Measurements from ENCODE around the gene DFFA. TPM values are rescaled to one million over a fixed set of nuclear protein-coding genes. Genes with fewer than 3 reads are reported as not detected.
"Not testable (repeated sequence)": the region's sequence is repeated elsewhere in the genome, so short reads cannot be mapped to it uniquely, and the experiment has no call there.

DFFA gene
- total and polyA plus RNA-seq, 4 donors, result 7.8 to 29.2 (median 18.0) TPM

- peaks cover 0 to 5% of the 10 kb centered on the region in 2 donors for H3K36me3 ChIP-seq (ENCODE audit: control insufficient read depth in 1 of 2, insufficient read depth in 2 of 2, low read length in 1 of 2)
- no peaks in the 10 kb centered on the region for H3K4me1 ChIP-seq (ENCODE audit: control insufficient read depth in 1 of 2, insufficient read depth in 2 of 2, low read length in 2 of 2)
- no peak overlapping the region for H3K4me3 ChIP-seq (ENCODE audit: low read length in 2 of 2)
- H3K27ac ChIP-seq (ENCODE audit: low read depth in 1 of 2, low read length in 2 of 2), result no peak overlapping the region
- DNase-seq (no peak), ATAC-seq (ENCODE audit: low FRiP score) (no peak)
- 56 to 70% methylated on average over 3 of the region's 3 CpGs for WGBS, 2 donors
- no peaks in the 10 kb centered on the region for H3K27me3 ChIP-seq (ENCODE audit: control insufficient read depth in 1 of 2, insufficient read depth in 2 of 2, low read length in 1 of 2)
- H3K9me3 ChIP-seq (ENCODE audit: control insufficient read depth, low read length), result no peaks in the 10 kb centered on the region
- intact Hi-C loops (cut with DNase I), result no loop called here
Observed at GRCh38 chr1:10459184-10459583, 13.1 kb downstream of the DFFA start.

DNA sequence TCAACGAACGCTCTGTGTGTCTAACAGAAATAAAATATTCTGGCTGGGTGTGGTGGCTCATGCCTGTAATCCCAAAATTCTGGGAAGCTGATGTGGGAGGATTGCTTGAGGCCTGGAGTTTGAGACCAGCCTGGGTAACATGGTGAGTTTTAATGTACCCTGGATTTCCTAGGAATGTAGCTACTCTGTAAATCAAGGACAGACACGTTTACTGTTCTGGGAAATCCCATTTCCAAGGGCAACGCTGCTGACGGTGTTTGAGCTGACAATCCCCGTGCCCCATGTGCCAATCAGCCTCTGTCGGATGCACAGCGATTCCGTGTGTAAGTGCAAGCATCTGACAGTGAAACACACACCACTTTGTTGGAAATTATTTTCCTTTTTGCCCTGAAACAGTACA, 14.5 kb downstream of the DFFA start:
- H3K36me3 ChIP-seq (ENCODE audit: control insufficient read depth in 1 of 2, insufficient read depth in 2 of 2, low read length in 1 of 2), result peaks cover 0 to 2% of the 10 kb centered on the region in 2 donors
- intact Hi-C loops (cut with DNase I), result no loop called here
- 74 to 80% methylated on average over 9 of the region's 9 CpGs for WGBS, 2 donors
- no peaks in the 10 kb centered on the region for H3K27me3 ChIP-seq (ENCODE audit: control insufficient read depth in 1 of 2, insufficient read depth in 2 of 2, low read length in 1 of 2)
- ATAC-seq (ENCODE audit: low FRiP score) (no peak), DNase-seq (no peak)
- no peak overlapping the region for H3K27ac ChIP-seq (ENCODE audit: low read depth in 1 of 2, low read length in 2 of 2)
- no peaks in the 10 kb centered on the region for H3K4me1 ChIP-seq (ENCODE audit: control insufficient read depth in 1 of 2, insufficient read depth in 2 of 2, low read length in 2 of 2)
- no peak overlapping the region for H3K4me3 ChIP-seq (ENCODE audit: low read length in 2 of 2)
- H3K9me3 ChIP-seq (ENCODE audit: control insufficient read depth, low read length), result no peaks in the 10 kb centered on the region

DNA sequence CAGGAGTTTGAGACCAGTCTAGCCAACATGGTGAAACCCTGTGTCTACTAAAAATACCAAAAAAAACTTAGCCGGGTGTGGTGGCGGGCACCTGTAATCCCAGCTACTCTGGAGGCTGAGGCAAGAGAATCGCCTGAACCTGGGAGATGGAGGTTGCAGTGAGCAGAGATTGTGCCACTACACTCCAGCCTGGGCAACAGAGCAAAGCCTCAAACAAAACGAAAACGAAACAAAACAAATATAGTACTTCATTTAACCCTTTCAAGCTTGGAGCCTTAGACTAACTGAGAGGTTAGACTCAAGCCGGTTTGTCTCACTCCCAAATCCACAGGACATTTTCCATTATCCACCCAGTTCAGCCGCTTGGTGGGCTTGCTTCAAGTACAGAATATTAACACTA, 14.9 kb downstream of the DFFA start:
- H3K4me3 ChIP-seq (ENCODE audit: low read length in 2 of 2); H3K27ac ChIP-seq (ENCODE audit: low read depth in 1 of 2, low read length in 2 of 2); H3K4me1 ChIP-seq (ENCODE audit: control insufficient read depth in 1 of 2, insufficient read depth in 2 of 2, low read length in 2 of 2); ATAC-seq (ENCODE audit: low FRiP score); DNase-seq; intact Hi-C loops (cut with DNase I); H3K27me3 ChIP-seq (ENCODE audit: control insufficient read depth in 1 of 2, insufficient read depth in 2 of 2, low read length in 1 of 2); H3K9me3 ChIP-seq (ENCODE audit: control insufficient read depth, low read length); H3K36me3 ChIP-seq (ENCODE audit: control insufficient read depth in 1 of 2, insufficient read depth in 2 of 2, low read length in 1 of 2): not testable (repeated sequence)
- 64 to 70% methylated on average over 7 of the region's 7 CpGs for WGBS, 2 donors

DNA sequence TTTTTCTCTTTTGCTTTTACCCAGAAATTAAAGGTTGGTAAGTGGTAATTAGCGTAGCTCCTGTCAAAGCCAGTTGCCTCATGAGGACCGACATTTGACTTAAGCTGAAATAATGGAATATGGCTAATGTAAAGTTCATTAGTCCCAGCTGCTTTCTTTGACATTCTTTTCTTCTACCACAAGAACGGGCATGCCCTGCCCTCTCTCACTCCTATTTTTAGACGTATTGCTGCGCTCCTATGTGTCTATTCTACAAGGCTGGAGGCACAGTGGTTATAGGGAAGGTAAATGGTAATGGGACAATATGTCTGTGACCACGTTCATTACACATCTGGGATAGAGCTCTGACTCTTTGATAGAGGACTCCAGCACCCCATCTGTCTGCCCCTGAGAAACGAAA, 15.7 kb downstream of the DFFA start:
- DNase-seq (no peak), ATAC-seq (ENCODE audit: low FRiP score) (no peak)
- WGBS, 2 donors, result 51 to 56% methylated on average over 7 of the region's 7 CpGs
- intact Hi-C loops (cut with DNase I), result no loop called here
- no peaks in the 10 kb centered on the region for H3K27me3 ChIP-seq (ENCODE audit: control insufficient read depth in 1 of 2, insufficient read depth in 2 of 2, low read length in 1 of 2)
- H3K36me3 ChIP-seq (ENCODE audit: control insufficient read depth in 1 of 2, insufficient read depth in 2 of 2, low read length in 1 of 2), result peaks cover 0 to 2% of the 10 kb centered on the region in 2 donors
- no peaks in the 10 kb centered on the region for H3K4me1 ChIP-seq (ENCODE audit: control insufficient read depth in 1 of 2, insufficient read depth in 2 of 2, low read length in 2 of 2)
- H3K9me3 ChIP-seq (ENCODE audit: control insufficient read depth, low read length), result no peaks in the 10 kb centered on the region
- no peak overlapping the region for H3K4me3 ChIP-seq (ENCODE audit: low read length in 2 of 2)
- H3K27ac ChIP-seq (ENCODE audit: low read depth in 1 of 2, low read length in 2 of 2), result no peak overlapping the region

DNA sequence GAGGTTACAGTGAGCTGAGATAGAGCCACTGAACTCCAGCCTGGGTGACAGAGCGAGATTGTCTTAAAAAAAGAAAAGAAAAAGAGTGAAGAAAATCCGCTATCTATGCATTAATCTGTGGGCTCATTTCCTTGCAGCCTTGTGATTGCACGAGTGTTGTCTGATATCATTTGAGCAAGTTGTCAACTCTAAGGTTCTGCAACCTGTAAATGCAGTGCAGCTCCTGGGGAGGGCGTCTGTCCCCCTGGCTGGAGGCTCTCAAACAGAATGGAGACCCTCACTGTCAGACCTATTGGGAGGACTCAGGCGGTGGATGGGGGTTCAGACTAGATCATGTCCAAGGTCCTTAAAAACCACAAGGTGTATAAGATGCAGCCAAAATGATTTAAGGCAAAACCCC, 16.3 kb downstream of the DFFA start:
- DNase-seq (no peak), ATAC-seq (ENCODE audit: low FRiP score) (no peak)
- no peaks in the 10 kb centered on the region for H3K4me1 ChIP-seq (ENCODE audit: control insufficient read depth in 1 of 2, insufficient read depth in 2 of 2, low read length in 2 of 2)
- intact Hi-C loops (cut with DNase I), result no loop called here
- H3K36me3 ChIP-seq (ENCODE audit: control insufficient read depth in 1 of 2, insufficient read depth in 2 of 2, low read length in 1 of 2), result peaks cover 0 to 2% of the 10 kb centered on the region in 2 donors
- H3K27ac ChIP-seq (ENCODE audit: low read depth in 1 of 2, low read length in 2 of 2), result no peak overlapping the region
- H3K27me3 ChIP-seq (ENCODE audit: control insufficient read depth in 1 of 2, insufficient read depth in 2 of 2, low read length in 1 of 2), result no peaks in the 10 kb centered on the region
- 90 to 92% methylated on average over 5 of the region's 5 CpGs for WGBS, 2 donors
- no peaks in the 10 kb centered on the region for H3K9me3 ChIP-seq (ENCODE audit: control insufficient read depth, low read length)
- no peak overlapping the region for H3K4me3 ChIP-seq (ENCODE audit: low read length in 2 of 2)

DNA sequence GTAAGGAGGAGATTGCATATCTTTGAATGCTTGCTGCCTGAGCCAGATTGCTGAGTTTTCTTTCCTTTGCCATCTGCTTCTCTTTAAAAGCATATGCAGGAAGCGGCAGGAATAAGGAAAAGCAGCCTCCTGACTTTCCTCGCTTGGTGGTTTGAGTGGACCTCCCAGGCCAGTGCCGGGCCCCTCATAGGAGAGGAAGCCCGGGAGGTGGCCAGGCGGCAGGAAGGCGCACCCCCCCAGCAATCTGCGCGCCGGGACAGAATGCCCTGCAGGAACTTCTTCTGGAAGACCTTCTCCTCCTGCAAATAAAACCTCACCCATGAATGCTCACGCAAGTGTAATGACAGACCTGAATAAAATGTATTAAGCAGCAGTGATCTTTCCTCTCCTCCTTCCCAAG, 21.0 kb downstream of the DFFA start:
- H3K9me3 ChIP-seq (ENCODE audit: control insufficient read depth, low read length), result no peaks in the 10 kb centered on the region
- no peaks in the 10 kb centered on the region for H3K36me3 ChIP-seq (ENCODE audit: control insufficient read depth in 1 of 2, insufficient read depth in 2 of 2, low read length in 1 of 2)
- H3K27ac ChIP-seq (ENCODE audit: low read depth in 1 of 2, low read length in 2 of 2), result no peak overlapping the region
- H3K4me3 ChIP-seq (ENCODE audit: low read length in 2 of 2), result no peak overlapping the region
- H3K4me1 ChIP-seq (ENCODE audit: control insufficient read depth in 1 of 2, insufficient read depth in 2 of 2, low read length in 2 of 2), result no peaks in the 10 kb centered on the region
- intact Hi-C loops (cut with DNase I), result no loop called here
- ATAC-seq (ENCODE audit: low FRiP score) (no peak), DNase-seq (no peak)
- 2 to 5% methylated on average over 10 of the region's 10 CpGs for WGBS, 2 donors
- no peaks in the 10 kb centered on the region for H3K27me3 ChIP-seq (ENCODE audit: control insufficient read depth in 1 of 2, insufficient read depth in 2 of 2, low read length in 1 of 2)

DNA sequence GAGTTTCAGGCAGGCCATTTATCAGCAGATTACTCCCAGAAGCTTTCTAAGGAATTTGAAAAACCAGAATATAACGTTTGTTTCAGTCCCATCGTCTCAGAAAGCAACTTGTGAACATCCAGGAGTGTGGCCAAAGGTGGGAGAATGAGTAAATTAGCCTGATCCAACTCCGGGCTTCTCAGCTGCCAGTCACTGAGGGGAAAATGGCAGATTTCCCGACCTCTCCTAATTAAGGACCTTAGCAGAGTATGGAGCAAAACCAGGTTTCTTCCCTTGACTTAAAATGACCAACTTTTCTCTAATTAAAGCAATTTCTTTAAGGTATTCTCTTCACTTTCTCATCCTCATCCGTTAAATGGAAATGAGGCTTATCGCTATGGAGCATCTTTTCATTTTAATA, 21.5 kb downstream of the DFFA start:
- Histone ChIP-seq H3K36me3 (ENCODE audit: control insufficient read depth in 1 of 2, insufficient read depth in 2 of 2, low read length in 1 of 2) (no peaks in the 10 kb centered on the region), H3K27ac (ENCODE audit: low read depth in 1 of 2, low read length in 2 of 2) (no peak overlapping the region), H3K27me3 (ENCODE audit: control insufficient read depth in 1 of 2, insufficient read depth in 2 of 2, low read length in 1 of 2) (no peaks in the 10 kb centered on the region), H3K4me3 (ENCODE audit: low read length in 2 of 2) (no peak overlapping the region), H3K4me1 (ENCODE audit: control insufficient read depth in 1 of 2, insufficient read depth in 2 of 2, low read length in 2 of 2) (no peaks in the 10 kb centered on the region), H3K9me3 (ENCODE audit: control insufficient read depth, low read length) (no peaks in the 10 kb centered on the region)
- intact Hi-C loops (cut with DNase I), result no loop called here
- DNase-seq (no peak), ATAC-seq (ENCODE audit: low FRiP score) (no peak)
- 18 to 23% methylated on average over 6 of the region's 6 CpGs for WGBS, 2 donors

DNA sequence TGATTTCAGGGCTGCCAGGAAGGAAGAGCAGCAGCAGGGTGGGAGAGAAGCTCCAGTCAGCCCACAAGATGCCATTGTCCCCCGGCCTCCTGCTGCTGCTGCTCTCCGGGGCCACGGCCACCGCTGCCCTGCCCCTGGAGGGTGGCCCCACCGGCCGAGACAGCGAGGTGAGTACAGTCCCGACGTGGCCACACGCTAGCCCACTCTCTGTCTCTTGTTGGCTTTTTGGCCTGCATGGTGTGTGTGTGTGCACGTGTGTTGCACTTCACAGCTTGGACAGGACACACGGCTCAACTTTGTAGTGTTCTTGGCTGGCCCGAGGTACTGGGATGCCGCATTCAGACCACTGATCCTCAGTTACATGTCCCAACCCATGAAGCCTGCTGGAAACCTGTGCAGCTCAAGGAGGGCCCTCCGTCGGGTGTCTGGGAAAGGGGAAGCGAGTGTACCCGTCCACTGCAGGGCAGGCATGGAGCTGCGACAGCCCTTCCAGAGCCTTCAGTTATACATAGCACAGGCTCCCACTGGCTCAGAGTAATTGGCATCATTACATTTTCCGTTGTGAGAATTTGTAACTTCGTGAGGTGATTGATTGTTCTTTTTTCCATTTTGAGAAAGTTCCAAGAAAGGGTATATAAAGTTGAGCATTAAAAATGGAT, 22.0 kb downstream of the DFFA start:
- H3K27ac ChIP-seq (ENCODE audit: low read depth in 1 of 2, low read length in 2 of 2), result no peak overlapping the region
- DNase-seq (no peak), ATAC-seq (ENCODE audit: low FRiP score) (no peak)
- no peak overlapping the region for H3K4me3 ChIP-seq (ENCODE audit: low read length in 2 of 2)
- H3K4me1 ChIP-seq (ENCODE audit: control insufficient read depth in 1 of 2, insufficient read depth in 2 of 2, low read length in 2 of 2), result no peaks in the 10 kb centered on the region
- intact Hi-C loops (cut with DNase I), result no loop called here
- H3K27me3 ChIP-seq (ENCODE audit: control insufficient read depth in 1 of 2, insufficient read depth in 2 of 2, low read length in 1 of 2), result no peaks in the 10 kb centered on the region
- H3K9me3 ChIP-seq (ENCODE audit: control insufficient read depth, low read length), result no peaks in the 10 kb centered on the region
- WGBS, 2 donors, result 46 to 47% methylated on average over 21 of the region's 21 CpGs
- H3K36me3 ChIP-seq (ENCODE audit: control insufficient read depth in 1 of 2, insufficient read depth in 2 of 2, low read length in 1 of 2), result no peaks in the 10 kb centered on the region

- intact Hi-C loops (cut with DNase I), result no loop called here
- H3K27ac ChIP-seq (ENCODE audit: low read depth in 1 of 2, low read length in 2 of 2), result no peak within 1 kb of the TSS
- H3K36me3 ChIP-seq (ENCODE audit: control insufficient read depth in 1 of 2, insufficient read depth in 2 of 2, low read length in 1 of 2), result no peaks in the 10 kb centered on the region
- H3K4me3 ChIP-seq (ENCODE audit: low read length in 2 of 2), result no peak within 1 kb of the TSS
- no peaks in the 10 kb centered on the region for H3K27me3 ChIP-seq (ENCODE audit: control insufficient read depth in 1 of 2, insufficient read depth in 2 of 2, low read length in 1 of 2)
- 93% methylated on average over 10 of the region's 10 CpGs for WGBS, 2 donors
- ATAC-seq (ENCODE audit: low FRiP score) (no peak), DNase-seq (no peak)
- H3K9me3 ChIP-seq (ENCODE audit: control insufficient read depth, low read length), result no peaks in the 10 kb centered on the region
- H3K4me1 ChIP-seq (ENCODE audit: control insufficient read depth in 1 of 2, insufficient read depth in 2 of 2, low read length in 2 of 2), result no peaks in the 10 kb centered on the region
Observed at GRCh38 chr1:10449751-10450150, 22.6 kb downstream of the DFFA start, which contains the start of gene CORT. CORT (plus strand) TSS chr1:10450031; CDS start chr1:10450224, 193 bp downstream.
